GM19452 (cell line): ENCODE results near the gene AEBP1.
"Not testable (repeated sequence)": the region's sequence is repeated elsewhere in the genome, so short reads cannot be mapped to it uniquely, and the experiment has no call there.

Experiments used
- ATAC-seq: cut with Tn5 transposase; IDR thresholded peaks from one replicate; pipeline ENCODE4 v1.9.1; 2021; ENCODE audit not compliant: unreplicated experiment

The AEBP1 gene

DNA sequence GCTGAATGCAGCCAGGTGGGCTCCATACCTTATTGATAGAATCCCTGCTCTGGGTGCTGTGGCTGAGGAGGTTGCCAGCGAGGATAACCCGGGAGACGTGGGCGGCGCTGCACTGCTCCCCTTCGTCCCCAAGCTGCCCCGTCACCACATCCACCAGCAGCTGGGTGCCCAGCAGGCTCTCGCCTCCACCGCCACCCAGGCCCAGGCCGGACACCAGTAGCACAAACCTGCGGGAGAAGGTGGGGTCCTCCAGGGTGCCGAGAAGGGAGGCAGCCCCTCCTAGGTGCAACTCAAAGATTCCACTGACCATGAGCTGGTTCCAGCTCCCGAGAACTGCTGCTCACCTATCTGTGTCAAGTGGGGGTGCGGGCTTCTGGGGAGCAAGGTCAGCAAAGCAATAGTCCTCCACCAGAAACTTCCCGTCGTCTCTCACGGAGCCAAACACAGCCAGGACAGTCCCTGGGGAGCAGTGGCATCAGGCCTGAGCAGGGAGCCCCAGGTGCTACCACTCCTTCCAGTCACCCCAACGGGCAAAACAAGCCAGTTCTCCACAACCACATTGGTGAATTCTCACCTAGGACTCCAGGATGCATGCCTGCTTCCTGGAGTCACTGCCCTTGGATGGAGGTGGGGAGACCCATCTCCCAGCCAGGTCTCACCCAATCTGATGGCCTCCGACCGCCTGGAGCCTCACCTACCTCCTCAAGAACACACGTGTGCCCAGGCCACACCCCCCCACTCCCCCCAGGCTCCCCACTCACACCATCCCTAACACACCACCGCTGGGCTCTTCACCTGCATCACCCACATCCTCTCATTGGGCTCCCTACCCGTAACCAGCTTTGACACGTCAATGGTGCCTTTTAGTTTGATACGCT is 12.9 kb downstream of the AEBP1 start:
- ATAC-seq, result no peak

GRCh38 chr7:44117801-44118429 is 13.8 kb downstream of the AEBP1 start:
- no peak for ATAC-seq

DNA sequence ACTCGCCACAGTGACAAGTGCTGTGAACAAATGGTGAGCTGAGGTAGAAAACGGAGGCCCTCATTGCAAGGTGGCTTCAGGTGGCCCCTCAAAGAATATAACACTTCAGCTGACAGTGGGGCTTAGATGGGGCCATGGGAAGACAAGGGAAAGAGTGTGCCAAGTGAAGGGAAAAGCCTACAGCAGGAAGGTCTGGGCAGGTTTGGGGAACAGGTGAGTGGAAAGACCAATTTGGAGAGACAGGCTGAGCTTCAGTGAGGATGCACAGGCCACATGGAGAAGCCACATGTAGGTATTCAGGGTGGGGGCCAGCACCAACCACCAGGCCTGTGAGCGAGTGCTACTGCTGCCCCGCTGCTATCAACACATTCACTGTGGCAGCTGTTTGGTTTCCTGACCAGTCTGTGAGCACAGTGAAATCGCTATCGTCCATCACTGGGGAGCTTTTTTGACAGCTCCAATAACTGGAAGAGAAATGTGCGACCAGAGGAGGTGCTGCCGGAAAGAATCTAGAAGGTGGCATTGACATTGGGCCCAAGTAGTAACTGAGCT is 15.8 kb downstream of the AEBP1 start:
- no peak for ATAC-seq

DNA sequence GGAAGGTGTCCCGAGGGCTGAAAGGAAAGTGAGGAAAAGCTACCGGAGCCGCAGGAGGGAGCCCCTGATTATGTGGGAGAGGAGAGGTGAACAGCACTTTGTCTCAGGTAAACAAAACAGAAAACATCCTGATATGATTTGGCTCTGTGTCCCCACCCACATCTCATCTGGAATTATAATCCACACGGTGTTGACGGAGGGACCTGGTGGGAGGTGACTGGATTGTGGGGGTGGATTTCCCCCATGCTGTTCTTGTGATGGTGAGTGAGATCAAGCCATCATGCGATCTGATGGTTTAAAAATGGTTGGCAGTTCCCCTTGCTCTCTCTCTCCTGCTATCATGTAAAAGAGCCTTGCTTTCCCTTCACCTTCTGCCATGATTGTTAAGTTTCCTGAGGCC is 16.2 kb downstream of the AEBP1 start:
- no peak for ATAC-seq

DNA sequence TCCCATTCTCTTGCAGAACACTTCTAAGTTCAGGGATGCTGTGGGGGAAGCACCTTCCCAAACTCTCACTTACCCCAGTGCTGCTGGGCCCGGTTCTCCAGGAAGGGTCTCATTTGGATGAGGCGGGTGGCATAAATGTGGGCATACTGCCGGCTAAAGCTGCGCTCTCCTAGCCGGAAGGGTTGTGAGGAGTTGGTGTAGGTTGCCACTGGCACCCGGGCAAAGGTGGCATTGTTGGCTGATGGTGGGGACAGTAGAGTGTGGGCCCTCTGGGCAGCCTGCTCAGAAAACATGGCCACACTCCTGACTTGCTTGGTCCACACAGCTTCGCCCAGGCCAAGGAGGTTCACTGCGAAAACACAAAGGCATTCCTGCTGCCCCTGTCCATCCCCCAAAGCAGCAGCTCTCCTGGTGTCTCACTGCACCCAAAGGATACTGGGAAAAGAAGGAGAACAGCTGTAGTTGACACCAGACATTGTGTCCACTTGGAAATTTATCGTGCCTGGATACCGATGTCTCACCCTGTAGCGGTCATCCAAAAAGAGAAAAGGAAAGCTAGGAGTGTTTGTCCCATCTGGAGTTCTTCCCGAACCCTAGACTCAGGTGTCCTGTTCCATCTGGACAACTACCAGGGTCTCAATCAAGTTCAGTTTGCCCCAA is 17.7 kb downstream of the AEBP1 start:
- no peak for ATAC-seq

DNA sequence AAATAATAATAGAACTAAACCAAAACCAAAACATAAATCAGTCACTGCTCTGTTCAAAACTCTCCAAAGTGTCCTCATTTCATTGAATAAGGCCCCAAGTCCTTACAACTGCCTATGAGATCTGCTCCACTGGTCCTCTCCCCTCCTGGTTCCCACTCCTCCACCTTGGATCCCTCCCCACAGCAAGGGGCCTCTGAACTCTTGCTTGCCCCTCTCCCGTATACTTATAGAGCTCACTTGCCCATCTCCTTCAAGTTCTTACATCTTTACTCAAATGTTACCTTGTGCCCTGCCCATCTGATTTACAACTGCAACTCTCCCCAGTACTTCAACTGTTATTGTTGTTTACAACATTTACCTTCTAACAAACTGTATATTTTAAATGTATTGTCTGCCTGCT is 18.4 kb downstream of the AEBP1 start:
- ATAC-seq, result no peak

- peak; percentile 98 for ATAC-seq
Measured at GRCh38 chr7:44123190-44124003, 19.3 kb downstream of the AEBP1 start, which contains the start of gene POLD2. Gene POLD2, minus strand, starts transcription at chr7:44123548. Its CDS starts 1,495 bp downstream, at chr7:44122053.

DNA sequence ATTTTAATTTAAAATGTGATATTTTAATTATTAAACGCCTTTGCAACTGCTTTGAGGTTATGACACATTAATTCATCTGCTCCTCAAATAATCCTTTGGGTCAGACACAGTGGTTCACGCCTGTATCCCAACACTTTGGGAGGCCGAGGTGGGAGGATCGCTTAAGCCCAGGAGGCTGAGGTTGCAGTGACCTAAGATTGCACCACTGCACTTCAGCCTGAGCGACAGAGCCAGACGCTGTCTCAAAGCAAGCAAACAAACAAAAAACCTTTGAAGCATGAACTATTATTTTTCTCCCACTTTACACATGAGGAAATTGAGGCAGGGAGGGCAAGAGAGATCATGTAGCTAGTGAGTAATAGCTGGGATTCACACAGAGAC is 20.7 kb downstream of the AEBP1 start:
- no peak for ATAC-seq

GRCh38 chr7:44126574-44126973 is 22.4 kb downstream of the AEBP1 start:
- not testable (repeated sequence) for ATAC-seq

DNA sequence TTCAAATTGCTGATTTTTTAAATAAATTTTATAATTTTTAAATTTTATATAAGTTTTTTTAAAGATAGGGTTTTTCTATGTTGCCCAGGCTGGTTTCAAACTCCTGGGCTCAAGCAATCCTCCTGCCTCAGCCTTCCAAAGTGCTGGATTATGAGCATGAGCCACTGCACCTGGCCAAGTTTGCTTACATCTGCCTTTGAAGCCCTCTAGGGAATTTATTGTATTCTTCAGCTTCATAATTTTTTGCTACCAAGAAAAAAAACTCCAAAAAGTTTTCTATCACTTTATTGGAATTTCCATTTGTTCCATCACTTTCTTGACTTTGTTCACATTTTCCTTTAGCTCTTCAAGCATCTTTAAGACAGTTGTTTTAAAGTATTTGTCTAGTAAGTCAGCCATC is 23.0 kb downstream of the AEBP1 start:
- ATAC-seq, result no peak

- no peak for ATAC-seq
Measured at GRCh38 chr7:44128721-44129582, 24.8 kb downstream of the AEBP1 start.

DNA sequence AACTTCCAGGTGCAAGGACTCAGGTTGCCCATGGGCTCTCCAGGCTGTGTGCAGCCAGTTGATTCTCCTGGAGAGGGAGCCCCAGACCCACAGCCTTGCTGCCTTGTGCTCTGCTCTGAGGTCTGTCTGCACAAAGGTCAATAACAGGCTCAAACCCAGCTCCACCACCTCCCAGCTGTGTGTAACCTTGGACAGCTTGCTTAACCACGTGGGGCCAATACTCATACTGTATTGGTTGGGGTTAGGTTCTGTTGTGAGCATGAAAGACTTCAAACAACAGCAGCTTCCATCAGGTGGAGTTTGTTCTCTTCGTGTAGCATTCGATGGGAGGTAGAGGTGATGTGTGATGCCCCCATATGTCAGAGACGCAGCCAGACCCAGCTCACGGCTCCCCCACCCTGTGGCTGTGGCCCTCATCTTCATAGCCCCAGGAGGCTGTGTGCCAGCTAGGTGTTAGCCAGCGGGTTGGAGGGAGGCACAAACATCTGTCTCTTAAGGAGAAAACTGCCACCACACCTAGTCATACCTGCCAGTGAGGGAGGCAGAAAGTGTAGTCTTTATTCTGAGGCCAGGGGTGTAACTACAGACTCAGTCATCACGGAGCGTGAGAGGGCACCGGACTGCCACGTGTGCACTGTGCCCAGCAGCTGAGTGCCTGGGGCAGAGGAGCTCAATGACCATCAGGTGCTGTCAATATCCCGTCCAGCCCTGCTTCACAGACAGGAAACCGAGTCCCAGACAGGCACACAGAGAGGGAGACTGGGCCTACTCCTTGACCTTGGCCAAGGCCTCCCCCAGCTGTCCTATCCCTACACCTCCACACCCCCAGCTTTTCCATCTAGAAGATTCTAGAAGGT is 27.3 kb downstream of the AEBP1 start:
- ATAC-seq, result no peak

- ATAC-seq, result no peak
Measured at GRCh38 chr7:44132039-44132438, 27.9 kb downstream of the AEBP1 start.

DNA sequence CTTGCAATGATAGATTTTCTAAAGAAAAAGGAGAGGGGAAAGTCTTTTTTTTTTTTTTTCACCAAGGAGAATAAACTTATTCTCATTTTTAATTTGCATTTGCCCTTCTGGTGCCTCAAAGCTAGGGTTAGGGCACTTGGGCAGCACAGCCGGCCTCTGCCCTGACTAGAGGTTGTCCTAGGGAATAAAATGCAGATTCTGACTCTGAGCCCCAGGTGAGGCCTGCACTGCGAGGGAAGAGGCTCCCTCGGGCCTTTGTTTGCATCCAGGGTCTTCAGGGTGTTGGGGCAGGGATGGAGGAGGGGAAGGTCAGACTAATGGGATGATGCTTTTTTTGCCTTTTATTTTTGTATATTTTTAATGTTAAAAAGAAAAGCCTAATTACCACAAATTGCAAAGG is 29.1 kb downstream of the AEBP1 start:
- ATAC-seq, result no peak

GRCh38 chr7:44134943-44135628 is 30.9 kb downstream of the AEBP1 start:
- no peak for ATAC-seq

- no peak for ATAC-seq
Measured at GRCh38 chr7:44136731-44137130, 32.6 kb downstream of the AEBP1 start.

DNA sequence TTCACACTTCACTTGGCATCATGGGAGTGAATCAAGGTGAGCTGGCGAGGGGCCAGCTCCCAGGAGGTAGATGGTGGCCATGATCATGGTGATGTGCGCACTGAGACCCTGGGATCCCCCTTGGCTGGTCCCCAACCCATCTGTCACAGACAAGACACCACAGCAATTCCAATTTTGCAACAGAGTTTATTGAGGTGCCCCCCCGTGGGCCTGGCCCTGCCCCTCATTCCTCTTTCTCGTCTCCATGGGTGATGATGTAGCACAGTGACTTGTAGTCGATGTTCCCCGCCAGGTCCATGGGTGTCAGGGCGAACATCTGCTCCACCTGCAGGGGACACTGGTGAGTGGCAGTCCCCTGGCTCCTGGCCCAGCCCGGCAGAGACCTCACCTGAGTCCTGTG is 34.6 kb downstream of the AEBP1 start:
- no peak for ATAC-seq

- no peak for ATAC-seq
Measured at GRCh38 chr7:44139311-44140010, 35.3 kb downstream of the AEBP1 start.
